NCI-H2196 (cell line): ENCODE measurements around the gene PLA2G4B.
A peak's percentile ranks its signal among the peaks of the same experiment; 100 is the strongest.

Source experiments
- DNase-seq: peaks from one replicate; lab custom pipeline; 2025; ENCODE audit not compliant: unreplicated experiment; lab: John Stamatoyannopoulos, UW

Gene PLA2G4B, protein sequence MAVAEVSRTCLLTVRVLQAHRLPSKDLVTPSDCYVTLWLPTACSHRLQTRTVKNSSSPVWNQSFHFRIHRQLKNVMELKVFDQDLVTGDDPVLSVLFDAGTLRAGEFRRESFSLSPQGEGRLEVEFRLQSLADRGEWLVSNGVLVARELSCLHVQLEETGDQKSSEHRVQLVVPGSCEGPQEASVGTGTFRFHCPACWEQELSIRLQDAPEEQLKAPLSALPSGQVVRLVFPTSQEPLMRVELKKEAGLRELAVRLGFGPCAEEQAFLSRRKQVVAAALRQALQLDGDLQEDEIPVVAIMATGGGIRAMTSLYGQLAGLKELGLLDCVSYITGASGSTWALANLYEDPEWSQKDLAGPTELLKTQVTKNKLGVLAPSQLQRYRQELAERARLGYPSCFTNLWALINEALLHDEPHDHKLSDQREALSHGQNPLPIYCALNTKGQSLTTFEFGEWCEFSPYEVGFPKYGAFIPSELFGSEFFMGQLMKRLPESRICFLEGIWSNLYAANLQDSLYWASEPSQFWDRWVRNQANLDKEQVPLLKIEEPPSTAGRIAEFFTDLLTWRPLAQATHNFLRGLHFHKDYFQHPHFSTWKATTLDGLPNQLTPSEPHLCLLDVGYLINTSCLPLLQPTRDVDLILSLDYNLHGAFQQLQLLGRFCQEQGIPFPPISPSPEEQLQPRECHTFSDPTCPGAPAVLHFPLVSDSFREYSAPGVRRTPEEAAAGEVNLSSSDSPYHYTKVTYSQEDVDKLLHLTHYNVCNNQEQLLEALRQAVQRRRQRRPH

GRCh38 chr15:41838400-41838897 is at the start of gene PLA2G4B:
PLA2G4B (plus strand) TSS chr15:41838847; CDS start chr15:41838914, 67 bp downstream.
- peak; percentile 67 for DNase-seq

GRCh38 chr15:41789236-41789635 is 49.4 kb upstream of the PLA2G4B start:
- no peak for DNase-seq

GRCh38 chr15:41789662-41790061 is 49.0 kb upstream of the PLA2G4B start:
- no peak for DNase-seq

DNA sequence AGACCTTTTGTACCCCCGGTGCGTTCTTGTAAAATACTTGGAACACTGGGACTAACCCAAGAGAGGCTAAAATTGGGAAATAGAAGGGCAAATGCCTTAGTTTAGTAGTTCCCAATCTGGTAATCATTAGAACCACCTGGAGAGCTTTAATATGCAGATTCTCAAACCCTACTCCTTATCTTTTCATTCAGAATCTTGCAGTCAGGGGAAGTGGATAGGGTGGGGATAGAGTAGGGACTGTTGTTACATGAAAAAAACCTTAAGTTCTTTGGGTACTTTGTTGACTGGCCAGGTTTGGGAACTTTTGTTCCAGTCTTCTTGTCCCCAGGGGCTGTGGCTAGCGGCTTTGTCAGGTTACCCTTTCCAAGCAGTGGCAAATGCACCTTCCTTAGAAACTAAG is 48.5 kb upstream of the PLA2G4B start:
- DNase-seq: no peak

DNA sequence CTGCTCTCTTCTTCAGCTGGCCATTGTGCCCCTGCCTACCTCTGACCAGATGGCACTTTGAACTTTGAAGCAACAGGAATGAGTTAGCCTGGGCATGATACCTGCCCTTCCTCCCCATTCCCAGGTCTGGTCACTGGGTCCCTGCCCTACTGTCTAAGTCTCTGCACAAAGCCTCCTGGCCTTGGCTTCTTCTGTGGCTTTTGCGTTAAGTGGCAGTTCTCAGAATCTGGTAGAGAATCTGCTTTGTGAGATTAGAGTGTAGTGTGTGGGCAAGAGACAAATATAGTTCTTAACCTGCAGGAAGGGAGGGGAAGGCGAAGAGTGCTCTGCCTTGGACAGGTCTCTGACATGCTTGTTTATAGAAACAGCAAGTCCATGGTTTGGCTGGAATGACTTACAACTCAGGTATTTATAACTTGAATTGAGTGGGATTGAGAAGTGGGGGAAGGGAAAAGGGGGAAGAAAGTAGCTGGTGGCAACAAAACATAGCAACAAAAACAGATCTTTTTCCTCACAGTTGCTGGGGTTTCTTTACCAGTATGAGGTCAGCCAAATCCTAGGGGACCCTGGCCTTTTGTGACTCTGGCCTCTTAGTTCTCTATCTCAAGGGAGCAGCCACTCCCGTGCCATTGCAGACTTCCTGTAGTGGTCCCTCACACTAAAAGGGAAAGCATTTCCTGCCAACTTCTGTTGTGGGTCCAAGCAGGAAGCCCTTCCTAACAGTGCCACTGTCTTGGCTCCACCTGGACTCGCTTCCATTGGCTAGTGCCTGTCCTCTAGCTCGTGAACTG is 47.7 kb upstream of the PLA2G4B start:
- no peak for DNase-seq

GRCh38 chr15:41791547-41791937 is 47.1 kb upstream of the PLA2G4B start:
- DNase-seq: no peak

DNA sequence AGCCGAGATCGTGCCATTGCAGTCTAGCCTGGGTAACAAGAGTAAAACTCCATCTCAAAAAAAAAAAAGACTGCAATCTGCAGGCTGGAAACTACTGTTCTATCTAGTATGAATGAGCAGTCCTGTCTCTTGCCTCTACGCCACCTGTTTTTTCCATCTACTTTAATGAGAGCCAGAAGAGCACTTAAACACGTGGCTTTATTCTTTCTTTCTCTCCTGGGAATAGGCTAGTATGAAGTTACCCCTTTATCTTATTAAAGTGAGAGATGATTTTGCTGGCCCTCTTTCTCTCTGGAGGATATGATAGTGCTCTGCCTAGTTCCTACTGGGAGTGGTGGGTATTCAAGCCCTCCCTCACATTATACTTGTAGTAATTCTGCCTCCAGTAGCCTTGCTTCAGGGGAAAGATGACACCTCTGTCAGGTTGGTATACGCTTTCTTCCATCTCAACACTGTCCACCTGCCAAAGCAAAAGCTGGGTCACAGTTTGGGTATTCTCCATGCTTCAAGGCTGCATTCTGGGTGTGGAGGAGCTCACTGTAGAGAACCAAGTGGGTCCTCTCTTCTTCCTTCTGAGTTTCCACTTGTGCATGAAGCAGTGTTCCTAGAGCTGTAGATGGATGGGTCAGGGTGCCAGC is 46.5 kb upstream of the PLA2G4B start:
- no peak for DNase-seq

GRCh38 chr15:41794081-41794480 is 44.6 kb upstream of the PLA2G4B start:
- no peak for DNase-seq

DNA sequence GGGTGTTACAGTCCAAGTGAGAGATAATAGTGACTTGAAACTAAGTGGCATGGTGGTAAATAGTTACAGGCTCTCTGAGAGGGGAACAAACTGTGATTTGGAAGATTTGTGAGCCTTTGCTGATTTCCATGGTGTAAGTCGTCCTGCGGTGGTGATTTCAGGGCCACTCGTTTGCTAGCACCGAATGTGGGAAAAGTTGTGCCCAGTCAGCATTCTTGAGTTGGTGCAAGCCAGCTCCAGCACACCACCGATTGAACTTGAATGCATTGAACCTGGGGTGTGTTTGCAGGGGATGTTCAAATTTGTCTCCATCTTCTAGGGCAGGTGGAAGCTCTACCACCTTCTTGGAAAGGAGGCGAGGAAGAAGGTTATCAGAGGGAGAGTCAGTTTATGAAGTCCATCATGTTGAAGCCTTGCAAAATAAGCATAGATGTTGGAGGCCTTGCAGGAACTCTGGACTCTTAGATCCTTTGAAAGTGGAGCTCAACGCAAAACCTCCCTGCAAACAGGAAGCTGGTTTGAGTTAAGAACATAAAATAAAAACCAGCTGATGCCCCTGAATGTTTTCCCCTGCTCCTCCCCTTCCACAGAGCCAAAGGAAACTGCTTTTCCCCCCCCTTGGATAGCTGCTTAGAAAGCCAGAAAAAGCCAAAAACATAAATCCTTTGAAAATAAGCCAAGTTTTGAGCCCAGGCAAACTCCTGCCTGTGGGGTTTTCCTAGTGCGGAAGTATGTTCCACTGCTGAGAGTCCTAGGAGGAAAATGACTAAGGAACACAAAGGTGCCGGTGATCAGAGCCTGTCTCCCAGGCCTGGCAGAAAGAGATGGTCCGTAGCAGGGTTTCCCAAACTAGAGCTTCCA is 42.4 kb upstream of the PLA2G4B start:
- no peak for DNase-seq

DNA sequence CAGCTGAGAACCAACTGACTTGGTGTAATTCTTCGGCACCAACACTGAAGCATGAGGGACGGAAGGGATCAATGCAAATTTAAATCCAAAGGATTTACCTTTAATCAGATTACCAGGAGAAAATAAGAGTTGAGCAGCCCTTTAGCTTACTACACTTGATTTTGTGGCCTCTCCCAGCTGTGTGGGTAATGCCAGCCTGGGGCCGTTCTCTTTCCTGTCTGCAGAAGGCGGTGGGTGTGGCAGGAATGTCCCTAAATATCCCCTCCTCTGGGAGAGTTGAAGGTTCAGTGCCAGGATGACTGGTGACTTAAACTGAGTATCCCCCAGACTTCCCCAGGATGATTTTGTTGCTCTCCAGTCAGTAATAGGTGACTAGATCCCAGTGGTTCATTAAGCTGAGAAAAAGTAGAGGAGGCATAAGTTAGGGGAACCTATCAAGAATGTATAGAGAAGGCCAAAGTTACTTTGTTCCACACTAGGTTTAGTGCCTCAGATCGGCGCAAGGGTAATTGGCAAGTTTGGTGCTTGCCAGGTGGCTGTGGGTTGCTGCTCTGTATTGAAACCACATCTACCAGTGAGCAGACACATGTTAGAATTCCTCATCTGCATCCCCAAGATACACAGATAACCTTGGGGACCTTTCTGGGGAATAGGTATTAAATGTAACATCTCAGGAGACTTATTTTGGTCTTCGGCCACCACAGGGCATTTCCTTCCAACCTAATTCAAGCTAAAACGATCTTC is 41.3 kb upstream of the PLA2G4B start:
- DNase-seq: no peak

- DNase-seq: no peak
These were observed 39.8 kb upstream of the PLA2G4B start for GRCh38 chr15:41798607-41799487.

DNA sequence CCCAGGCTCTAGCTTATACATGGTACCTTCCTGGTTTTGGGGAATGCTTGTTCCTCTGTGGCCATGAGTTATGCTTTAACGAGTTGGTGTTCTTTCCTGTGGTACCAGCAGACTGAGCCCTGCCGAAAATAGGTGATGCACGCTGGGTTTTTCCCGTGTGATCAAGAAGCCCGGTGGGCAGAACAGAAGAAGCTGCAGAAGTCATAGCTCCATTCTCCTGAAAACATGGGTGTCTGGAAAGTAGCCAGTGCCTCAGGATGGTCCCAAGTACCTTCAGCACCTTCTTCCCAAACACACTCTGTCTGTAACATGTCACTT is 39.2 kb upstream of the PLA2G4B start:
- no peak for DNase-seq

- no peak for DNase-seq
These were observed 37.5 kb upstream of the PLA2G4B start for GRCh38 chr15:41801185-41801584.

GRCh38 chr15:41801850-41802455 is 36.7 kb upstream of the PLA2G4B start:
- DNase-seq: no peak

- no peak for DNase-seq
These were observed 34.3 kb upstream of the PLA2G4B start for GRCh38 chr15:41804361-41804760.

DNA sequence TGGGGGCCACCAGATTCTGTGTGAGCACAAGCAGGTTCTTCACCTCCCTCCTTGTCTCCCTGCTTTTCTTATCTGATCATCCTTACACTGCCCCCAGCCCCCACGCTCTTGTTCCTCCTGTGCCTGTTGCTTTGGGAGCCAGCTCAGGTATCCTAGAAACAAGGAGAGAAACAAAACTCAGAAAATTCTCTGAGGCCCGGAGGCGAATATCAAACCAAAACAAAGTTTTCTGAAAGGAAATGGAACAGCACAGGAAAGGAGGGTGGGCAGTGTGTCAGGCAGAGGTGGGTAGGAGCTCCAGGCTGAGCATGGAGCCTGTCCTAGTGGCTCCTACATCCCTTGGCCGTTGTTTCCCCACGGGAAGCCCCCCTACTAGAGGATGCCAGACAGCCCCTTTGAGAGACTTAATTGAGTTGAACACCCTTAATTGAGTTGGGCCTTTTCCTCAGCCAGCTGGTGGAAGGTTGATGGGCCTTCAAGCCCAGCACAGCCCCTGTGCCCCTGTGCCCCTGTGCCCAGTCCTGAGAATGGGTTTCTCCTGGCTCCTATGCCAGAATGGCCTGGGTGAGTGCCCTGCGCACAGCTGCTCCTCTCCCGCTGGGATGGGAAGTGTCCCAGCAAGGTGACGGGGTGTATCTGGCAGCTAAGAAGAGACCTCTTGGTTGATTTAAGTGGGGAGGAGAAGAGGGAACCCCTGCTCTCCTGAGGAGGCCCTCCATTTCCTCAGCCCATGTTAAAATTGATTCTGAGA is 33.6 kb upstream of the PLA2G4B start:
- DNase-seq: no peak

GRCh38 chr15:41805711-41806110 is 32.9 kb upstream of the PLA2G4B start:
- DNase-seq: no peak
